NCI-H345 treated with DMSO at 0.1 percent for 48 hours (cell line): ENCODE measurements around the gene PRR33.

Source experiments
- DNase-seq: peaks from one replicate; lab custom pipeline; 2025; ENCODE audit not compliant: unreplicated experiment; lab: John Stamatoyannopoulos, UW

PRR33 gene

GRCh38 chr11:1852271-1852876 is 39.3 kb downstream of the PRR33 start:
- no peak for DNase-seq

- DNase-seq: no peak
These were observed 40.1 kb downstream of the PRR33 start for GRCh38 chr11:1851468-1852180.

DNA sequence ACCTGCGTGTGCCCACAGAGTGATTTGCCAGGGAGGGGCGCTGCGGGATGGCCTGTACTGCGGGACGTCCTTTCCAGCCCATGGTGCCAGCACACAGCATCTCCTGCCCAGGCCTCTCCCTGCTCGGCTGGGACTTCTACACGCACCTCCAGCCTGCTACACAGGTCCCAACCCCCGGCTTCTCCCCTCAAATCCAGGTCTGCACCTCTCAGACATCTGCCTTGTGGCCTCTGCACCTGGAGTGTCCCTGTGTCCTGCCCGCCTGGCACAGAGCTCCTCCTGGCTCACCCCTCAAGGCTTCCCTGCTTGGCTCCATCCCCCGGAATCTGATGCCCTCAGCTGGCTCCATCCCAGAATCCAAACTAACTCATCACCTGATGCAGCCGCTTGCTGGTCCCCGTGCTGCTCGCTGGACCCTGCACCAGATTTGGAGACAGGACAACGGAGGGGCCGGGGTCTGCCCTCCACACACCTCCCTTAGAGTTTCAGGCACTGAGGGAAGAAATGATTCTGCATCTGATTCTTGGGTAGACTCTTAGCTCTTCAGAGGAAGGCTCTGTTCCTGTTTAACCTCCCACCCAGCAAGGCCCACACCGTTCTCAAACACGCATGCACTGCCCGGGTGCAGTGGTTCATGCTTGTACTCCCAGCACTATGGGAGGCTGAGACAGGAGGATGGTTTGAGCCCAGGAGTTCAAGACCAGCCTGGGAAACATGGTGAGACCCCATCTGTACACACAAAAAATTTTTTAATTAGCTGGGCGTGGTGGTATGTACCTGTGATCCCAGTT is 42.9 kb downstream of the PRR33 start:
- DNase-seq: no peak

GRCh38 chr11:1847926-1848639 is 43.6 kb downstream of the PRR33 start:
- DNase-seq: no peak

DNA sequence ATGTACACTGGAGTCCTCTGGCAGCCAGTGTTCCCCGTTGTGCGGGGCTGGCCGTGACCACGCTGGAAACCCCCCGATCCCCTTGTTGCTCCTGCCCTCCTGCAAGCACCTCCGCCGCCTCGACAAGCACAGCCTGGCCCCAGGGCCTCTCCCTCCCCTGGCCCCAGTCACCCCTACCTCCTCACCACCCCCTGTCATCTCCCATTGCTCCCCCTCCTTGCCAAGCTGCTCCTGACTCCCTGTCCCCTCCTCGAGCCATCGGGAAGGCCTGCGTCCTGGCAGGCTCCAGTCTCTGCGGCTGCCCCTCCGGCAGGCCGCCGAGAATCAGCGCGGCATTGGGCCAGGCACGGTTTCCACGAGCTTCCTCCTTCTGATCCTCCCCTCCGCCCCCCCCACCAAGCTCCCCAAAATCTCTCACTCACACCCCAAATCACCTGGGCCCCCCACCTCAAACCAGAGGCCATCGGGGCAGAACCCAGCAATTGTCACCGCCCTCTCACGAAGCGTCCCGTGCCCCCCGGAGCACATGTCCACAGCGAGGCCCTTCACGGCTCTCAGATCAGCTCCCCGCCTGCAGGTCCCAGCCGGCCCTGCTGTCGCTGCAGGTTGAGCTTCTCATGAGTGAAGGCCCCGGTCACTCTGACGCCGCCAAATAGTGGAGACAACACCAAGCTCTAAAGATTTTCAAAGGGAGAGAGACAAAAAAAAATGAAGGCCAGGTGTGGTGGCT is 44.5 kb downstream of the PRR33 start:
- DNase-seq: no peak

DNA sequence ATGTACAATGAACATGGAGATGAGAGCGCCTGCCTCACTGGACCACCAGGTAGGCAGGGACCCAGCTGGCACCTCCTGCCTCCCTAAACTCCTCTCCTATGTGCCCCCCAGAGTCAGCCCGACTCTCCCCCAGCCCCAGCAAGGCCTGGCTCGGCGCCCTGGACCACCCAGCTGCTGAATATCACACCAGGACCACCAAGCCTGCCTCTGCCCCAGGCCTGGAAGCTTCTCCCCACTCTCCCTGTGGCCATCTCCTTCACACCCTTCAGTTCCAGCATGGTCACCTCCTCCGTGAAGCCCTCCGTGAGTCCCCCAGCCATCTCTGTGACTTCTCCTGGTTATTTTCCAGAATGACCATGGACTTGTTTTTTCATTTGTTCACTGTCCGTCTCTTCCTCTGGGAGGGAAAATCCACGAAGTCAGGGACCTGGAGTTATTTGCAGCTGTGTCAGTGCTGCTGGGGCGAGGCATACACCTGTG is 45.2 kb downstream of the PRR33 start:
- no peak for DNase-seq

DNA sequence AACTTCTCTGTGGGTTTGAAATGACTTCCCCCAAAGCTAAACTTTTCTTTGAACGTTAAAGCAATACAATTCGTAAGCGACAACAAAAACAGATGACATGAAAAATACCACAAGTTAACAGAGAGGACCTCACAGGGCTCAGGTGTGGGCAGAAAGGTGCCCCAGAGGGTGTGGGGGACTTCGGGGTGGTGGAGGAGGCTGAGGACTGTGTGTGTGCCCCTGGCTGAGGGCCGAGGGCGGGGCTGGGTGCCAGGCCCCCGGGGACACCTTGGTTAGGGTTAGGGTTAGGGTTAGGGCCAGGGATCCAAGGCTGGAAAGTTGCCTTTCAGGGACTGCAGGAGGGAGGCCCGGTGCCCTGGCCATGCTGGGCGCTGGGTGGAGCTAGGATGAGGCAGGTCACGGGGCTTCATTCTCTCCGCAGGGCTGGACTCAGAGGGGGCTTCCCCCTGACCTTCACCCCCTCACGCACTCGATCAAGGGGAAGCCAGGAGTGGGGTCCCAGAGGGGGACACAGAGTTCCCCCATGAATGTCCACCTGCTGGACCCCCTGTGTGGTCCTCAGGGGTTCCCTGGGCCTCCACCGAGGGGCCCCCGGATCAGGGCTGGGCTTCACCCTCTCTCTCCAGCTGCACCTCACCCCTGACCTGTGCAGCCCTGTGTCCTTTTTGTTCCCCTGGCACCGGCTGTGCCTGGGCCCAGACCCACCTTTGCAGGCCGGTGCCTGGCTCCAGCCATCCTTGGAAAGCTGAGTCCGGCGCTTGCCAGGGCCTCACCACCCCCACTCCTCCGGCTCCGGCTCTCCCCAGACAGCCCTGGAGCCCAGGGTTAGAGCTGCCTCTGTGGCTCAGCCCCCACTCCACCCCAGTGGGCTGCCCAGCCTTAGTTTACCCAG is 45.9 kb downstream of the PRR33 start:
- no peak for DNase-seq

GRCh38 chr11:1845095-1845429 is 46.6 kb downstream of the PRR33 start:
- DNase-seq: no peak

DNA sequence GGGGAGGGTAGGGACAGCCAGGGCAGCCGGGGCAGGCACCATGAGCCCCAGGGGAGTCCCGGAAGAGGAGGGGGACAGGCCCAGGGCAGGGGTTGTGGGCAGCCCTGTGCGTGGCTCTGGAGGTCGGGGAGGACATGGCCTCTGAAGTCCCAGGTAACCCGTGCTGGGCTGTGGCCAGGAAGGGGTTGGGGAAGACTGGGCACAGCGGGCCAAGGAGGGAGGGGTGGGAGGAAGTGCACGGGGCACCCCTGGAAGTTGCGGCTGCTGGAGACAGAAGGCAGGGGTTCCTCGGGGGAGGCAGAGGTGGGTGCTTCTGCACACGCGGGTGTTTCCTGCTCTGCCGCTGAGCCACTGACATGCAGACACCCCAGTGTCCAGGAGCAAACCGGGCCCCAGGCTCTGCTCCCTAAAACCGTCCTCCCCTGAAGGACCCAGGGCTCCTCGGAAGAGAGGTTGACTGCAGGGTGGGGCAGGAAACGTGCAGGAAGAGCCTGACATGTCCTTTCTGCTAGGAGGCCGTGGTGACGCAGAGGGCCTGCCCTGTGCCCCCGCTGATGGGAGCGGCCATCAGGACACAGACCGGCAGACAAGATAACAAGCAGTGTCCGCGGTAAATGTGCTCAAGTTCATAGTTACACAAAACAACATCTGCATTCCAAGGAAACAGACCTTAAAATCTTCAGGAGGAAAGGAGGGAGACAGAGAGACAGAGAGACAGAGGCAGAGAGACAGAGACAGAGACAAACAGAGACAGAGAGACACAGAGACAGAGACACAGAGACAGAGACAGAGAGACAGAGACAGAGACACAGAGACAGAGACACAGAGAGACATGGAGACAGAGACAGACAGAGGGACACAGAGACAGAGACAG is 47.2 kb downstream of the PRR33 start:
- DNase-seq: no peak

GRCh38 chr11:1843796-1844195 is 47.9 kb downstream of the PRR33 start:
- DNase-seq: no peak

DNA sequence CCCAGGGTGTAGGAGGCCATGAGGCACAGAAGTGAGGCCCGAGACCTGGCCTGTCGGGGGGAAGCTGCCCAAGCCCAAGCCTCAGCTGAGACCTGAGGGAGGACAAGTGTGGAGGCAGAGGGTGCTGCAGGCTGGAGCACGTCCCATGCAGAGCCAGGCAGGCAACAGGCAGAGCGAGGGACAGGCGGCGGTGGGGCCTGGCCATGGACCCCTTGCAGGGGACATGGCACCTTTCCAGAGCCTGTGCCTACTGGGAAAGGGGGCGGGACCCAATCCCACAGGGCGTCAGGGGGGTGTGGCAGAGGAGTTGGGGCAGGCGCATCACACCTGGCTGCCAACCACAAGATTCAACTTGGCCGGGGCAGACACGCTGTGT is 48.6 kb downstream of the PRR33 start:
- DNase-seq: no peak

DNA sequence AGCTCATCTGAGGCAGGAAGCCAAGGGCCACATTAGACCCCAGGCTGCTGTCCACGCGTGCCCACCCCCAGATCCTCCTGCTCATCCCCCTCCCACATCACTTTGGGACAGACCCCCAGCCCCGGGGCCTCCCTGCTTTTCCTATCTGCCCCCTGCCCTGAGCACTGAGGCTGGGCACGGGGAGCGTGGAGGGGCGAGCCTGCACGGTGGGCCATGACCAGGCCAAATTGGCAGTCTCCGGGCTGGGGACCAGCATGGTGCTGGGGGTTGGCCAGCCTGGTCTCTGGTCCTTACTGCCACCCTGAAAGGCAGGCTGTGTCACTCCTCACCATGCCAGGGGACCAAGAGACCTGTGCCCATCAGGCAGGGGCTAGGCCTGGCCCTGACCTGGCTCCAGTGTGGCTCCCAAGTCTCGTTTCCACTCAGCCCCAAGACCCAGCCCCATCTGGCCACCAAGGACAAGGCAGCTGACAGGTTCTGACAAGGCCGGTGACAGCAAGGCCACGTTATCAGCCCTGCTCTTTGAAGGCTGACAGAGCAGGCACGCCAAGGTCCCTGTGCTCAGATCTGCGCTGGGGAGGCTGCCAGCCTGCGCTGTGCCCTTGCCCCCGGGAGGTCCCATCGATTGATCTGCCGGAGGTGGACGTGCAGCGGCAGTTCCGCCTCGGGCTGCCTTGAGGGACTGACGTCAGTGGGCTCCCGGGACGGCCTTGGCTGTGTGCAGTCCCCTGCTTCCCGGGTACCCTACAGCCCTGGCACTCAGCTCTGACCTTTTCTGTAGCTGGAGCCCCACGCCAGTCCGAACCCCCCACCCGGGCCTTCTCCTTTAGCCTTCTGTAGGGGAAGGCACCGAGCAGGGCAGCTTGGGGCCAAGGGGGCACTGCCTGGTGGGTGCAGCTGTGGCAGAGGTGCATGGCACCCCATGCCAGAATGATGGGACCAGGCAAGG is 49.3 kb downstream of the PRR33 start:
- DNase-seq: no peak

GRCh38 chr11:1841511-1842148 is 50.1 kb downstream of the PRR33 start:
- no peak for DNase-seq

GRCh38 chr11:1840780-1841480 is 50.8 kb downstream of the PRR33 start:
- DNase-seq: no peak

DNA sequence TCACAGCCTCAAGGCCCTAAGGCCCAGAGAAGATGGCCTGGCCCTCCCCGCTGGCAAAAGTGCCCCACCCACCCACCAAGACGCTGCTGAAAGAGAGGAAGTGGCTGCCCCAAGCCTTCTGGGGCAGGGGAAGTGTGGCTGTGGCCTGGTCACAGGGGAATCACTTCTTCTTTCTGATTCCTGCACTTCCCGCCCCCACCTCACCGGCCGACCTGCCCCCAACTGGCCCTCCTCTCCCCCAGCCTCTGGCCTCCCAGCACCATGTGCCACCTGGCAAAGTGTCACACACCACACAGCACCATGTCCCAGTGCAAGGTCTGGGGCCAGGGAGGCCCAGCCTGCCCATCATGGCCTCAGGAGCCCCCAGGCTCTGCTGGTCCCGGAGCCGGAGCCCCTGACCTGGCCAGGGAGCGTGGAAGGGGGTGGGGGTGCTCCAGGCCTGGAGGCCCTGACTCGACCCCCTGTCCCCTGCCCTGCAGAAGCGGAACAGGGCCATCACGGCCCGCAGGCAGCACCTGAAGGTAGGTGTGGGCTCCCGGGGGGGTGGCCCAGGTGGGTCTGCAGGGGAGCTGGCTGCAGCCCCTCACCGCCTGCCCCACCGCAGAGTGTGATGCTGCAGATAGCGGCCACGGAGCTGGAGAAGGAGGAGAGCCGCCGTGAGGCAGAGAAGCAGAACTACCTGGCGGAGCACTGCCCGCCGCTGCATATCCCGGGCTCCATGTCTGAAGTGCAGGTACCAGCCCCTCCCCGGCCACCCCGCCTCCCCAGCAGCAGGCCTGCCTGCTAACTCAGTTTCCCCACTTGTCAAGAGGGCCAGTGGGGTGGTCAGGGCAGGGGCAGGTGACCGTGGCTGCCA is 51.5 kb downstream of the PRR33 start:
- DNase-seq: no peak
